Neural cell (in vitro differentiated cells): ENCODE results near the gene PRSS38. TPM values are rescaled to one million over a fixed set of nuclear protein-coding genes. Genes with fewer than 3 reads are reported as not detected.

Source experiments
- H2AFZ ChIP-seq: fragments of 200-600, 300-800 bp; sonication (generic), shearing (Covaris generic); 2 replicates; pipeline ENCODE4 v1.6.0; 2014; ENCODE audit warnings: low read depth, mild to moderate bottlenecking, antibody characterized with exemption, low read length, moderate library complexity
- H3F3A ChIP-seq: fragments of 200-600 bp; shearing (Covaris generic); 2 replicates; pipeline ENCODE4 v1.6.1; 2016; ENCODE audit warnings: mild to moderate bottlenecking, moderate library complexity, mixed read lengths, antibody characterized with exemption, low read length; ENCODE audit not compliant: insufficient read depth, poor library complexity, severe bottlenecking
- H3K27ac ChIP-seq: fragments of 200-600, 300-800 bp; sonication (generic), shearing (Covaris generic); 2 replicates; pipeline ENCODE4 v1.5.1; 2014; ENCODE audit warnings: mild to moderate bottlenecking, low read length, moderate library complexity
- H3K27me3 ChIP-seq: fragments of 300-800, 200-600 bp; sonication (generic), shearing (Covaris generic); 2 replicates; pipeline ENCODE4 v1.6.0; 2014; ENCODE audit warnings: mild to moderate bottlenecking, low read depth, low read length, moderate library complexity; ENCODE audit not compliant: insufficient read depth
- H3K36me3 ChIP-seq: fragments of 300-800, 200-600 bp; sonication (generic), shearing (Covaris generic); 2 replicates; pipeline ENCODE4 v1.5.1; 2014; ENCODE audit warnings: mild to moderate bottlenecking, antibody characterized with exemption, low read length, moderate library complexity; ENCODE audit not compliant: insufficient read depth
- H3K4me2 ChIP-seq: fragments of 300-800, 200-600 bp; sonication (generic), shearing (Covaris generic); 2 replicates; pipeline ENCODE4 v1.6.0; 2014; ENCODE audit warnings: mild to moderate bottlenecking, low read length
- H3K4me3 ChIP-seq: fragments of 300-800, 200-600 bp; sonication (generic), shearing (Covaris generic); 2 replicates; pipeline ENCODE4 v1.5.1; 2014; ENCODE audit warnings: mild to moderate bottlenecking, low read length, moderate library complexity
- H3K79me2 ChIP-seq: fragments of 200-600 bp; shearing (Covaris generic); replicated peaks from 2 replicates; pipeline ENCODE4 v1.6.0; 2014; ENCODE audit warnings: mild to moderate bottlenecking, low read length, moderate library complexity; ENCODE audit not compliant: insufficient read depth
- H3K9ac ChIP-seq: fragments of 300-800, 200-600 bp; sonication (generic), shearing (Covaris generic); 2 replicates; pipeline ENCODE4 v1.6.1; 2016; ENCODE audit warnings: mild to moderate bottlenecking, low read length, mixed read lengths
- H3K9me2 ChIP-seq: fragments of 200-600 bp; shearing (Covaris generic); 2 replicates; pipeline ENCODE4 v1.6.1; 2016; ENCODE audit warnings: mild to moderate bottlenecking, low read length, mixed read lengths; ENCODE audit not compliant: insufficient read depth
- H3K9me3 ChIP-seq: fragments of 200-600, 300-800 bp; sonication (generic), shearing (Covaris generic); 2 replicates; pipeline ENCODE4 v1.6.1; 2016; ENCODE audit warnings: mild to moderate bottlenecking, mixed run types, low read length, moderate library complexity, mixed read lengths
- H4K20me1 ChIP-seq: fragments of 200-600 bp; shearing (Covaris generic); 2 replicates; pipeline ENCODE4 v1.6.1; 2016; ENCODE audit warnings: mild to moderate bottlenecking, mixed run types; ENCODE audit not compliant: insufficient read depth
- CTCF ChIP-seq: fragments of 450-650 bp; IDR thresholded peaks from 2 replicates; pipeline ENCODE4 v1.5.1; 2014; ENCODE audit warnings: antibody characterized with exemption, mild to moderate bottlenecking, moderate library complexity; ENCODE audit not compliant: poor library complexity, severe bottlenecking
- EP300 ChIP-seq: fragments of 450-650 bp; conservative IDR thresholded peaks from 2 replicates; pipeline ENCODE4 v1.6.1; 2014; ENCODE audit warnings: antibody characterized with exemption, mild to moderate bottlenecking, moderate library complexity; ENCODE audit not compliant: poor library complexity, severe bottlenecking
- EZH2 ChIP-seq: fragments of 200-600, 300-800 bp; shearing (Covaris generic), sonication (generic); IDR thresholded peaks from 2 replicates; pipeline ENCODE4 v1.6.1; 2014; ENCODE audit warnings: antibody characterized with exemption, low read length, borderline replicate concordance, mild to moderate bottlenecking; ENCODE audit not compliant: insufficient read depth, poor library complexity, severe bottlenecking
- MXI1 ChIP-seq: fragments of 450-650 bp; conservative IDR thresholded peaks from 2 replicates; pipeline ENCODE4 v1.6.1; 2014; ENCODE audit warnings: antibody characterized with exemption, mild to moderate bottlenecking; ENCODE audit not compliant: poor library complexity, severe bottlenecking
- POLR2AphosphoS5 ChIP-seq: IDR thresholded peaks from 2 replicates; pipeline ENCODE4 v1.6.1; 2012
- RAD21 ChIP-seq: fragments of 450-650 bp; conservative IDR thresholded peaks from 2 replicates; pipeline ENCODE4 v1.6.1; 2014; ENCODE audit warnings: antibody characterized with exemption, mild to moderate bottlenecking, moderate library complexity
- SMC3 ChIP-seq: fragments of 450-650 bp; conservative IDR thresholded peaks from 2 replicates; pipeline ENCODE4 v1.6.1; 2014; ENCODE audit warnings: antibody characterized with exemption, mild to moderate bottlenecking, moderate library complexity; ENCODE audit not compliant: poor library complexity
- TAF1 ChIP-seq: IDR thresholded peaks from 2 replicates; pipeline ENCODE4 v1.6.1; 2012; ENCODE audit warnings: low read depth
- polyA plus RNA-seq: library from polyadenylated mRNA; depleted of rRNA; stranded (reverse); fragments of >200 nt; gene quantifications from 2 replicates; pipeline ENCODE4 v1.2.3, GENCODE V29; 2014
- TF ChIP-seq, protein P1 (sequence below): IDR thresholded peaks from 2 replicates; pipeline ENCODE4 v1.6.1; 2012; ENCODE audit warnings: borderline replicate concordance

The PRSS38 gene
- polyA plus RNA-seq, 1 donor from 2014 or later: not detected

DNA sequence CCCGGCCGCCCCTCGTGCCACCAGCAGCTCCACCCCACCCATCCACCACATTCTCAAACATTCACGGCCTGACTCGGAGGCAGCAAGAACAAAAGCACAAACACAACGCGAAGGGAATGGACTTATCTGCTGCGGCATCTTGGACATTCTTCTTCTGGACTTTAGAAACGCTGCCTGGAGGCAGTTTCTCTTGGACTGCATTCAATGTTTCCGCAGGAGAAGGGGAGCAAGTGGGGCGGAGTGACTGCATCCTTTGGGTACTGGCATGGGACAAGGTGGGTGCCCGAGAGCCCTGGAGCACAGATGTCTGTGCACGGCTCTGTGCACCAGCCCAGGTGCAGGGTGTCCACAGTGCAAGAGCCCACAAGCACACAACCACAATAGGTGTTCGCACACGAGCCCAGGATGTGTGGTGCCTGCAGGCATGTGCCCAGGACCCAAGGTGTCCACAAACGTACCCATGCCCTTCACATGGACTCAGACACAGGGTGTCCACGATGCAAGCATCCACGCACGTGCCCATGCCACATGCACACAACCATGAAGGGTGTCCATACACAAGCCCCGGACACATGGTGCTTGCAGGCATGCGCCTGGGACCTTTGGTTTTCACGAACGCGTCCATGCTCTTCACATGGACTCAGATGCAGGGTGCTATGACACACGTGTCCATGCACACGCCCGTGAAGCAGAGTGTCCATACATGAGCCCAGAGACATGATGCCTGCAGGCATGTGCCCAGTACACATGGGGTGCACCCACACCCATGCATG, 78.7 kb downstream of the PRSS38 start:
- no peak overlapping the region for H3K4me2 ChIP-seq
- H3K9me3 ChIP-seq: no peaks in the 10 kb centered on the region
- H4K20me1 ChIP-seq: no peaks in the 10 kb centered on the region
- H3K9me2 ChIP-seq: no peaks in the 10 kb centered on the region
- no peak overlapping the region for H3K4me3 ChIP-seq
- H3K36me3 ChIP-seq: no peaks in the 10 kb centered on the region
- no peaks in the 10 kb centered on the region for H3F3A ChIP-seq
- H3K9ac ChIP-seq: no peak overlapping the region
- no peak for TF ChIP-seq EP300
- TF ChIP-seq, protein P1, sequence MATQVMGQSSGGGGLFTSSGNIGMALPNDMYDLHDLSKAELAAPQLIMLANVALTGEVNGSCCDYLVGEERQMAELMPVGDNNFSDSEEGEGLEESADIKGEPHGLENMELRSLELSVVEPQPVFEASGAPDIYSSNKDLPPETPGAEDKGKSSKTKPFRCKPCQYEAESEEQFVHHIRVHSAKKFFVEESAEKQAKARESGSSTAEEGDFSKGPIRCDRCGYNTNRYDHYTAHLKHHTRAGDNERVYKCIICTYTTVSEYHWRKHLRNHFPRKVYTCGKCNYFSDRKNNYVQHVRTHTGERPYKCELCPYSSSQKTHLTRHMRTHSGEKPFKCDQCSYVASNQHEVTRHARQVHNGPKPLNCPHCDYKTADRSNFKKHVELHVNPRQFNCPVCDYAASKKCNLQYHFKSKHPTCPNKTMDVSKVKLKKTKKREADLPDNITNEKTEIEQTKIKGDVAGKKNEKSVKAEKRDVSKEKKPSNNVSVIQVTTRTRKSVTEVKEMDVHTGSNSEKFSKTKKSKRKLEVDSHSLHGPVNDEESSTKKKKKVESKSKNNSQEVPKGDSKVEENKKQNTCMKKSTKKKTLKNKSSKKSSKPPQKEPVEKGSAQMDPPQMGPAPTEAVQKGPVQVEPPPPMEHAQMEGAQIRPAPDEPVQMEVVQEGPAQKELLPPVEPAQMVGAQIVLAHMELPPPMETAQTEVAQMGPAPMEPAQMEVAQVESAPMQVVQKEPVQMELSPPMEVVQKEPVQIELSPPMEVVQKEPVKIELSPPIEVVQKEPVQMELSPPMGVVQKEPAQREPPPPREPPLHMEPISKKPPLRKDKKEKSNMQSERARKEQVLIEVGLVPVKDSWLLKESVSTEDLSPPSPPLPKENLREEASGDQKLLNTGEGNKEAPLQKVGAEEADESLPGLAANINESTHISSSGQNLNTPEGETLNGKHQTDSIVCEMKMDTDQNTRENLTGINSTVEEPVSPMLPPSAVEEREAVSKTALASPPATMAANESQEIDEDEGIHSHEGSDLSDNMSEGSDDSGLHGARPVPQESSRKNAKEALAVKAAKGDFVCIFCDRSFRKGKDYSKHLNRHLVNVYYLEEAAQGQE: no peak
- TF ChIP-seq TAF1: no peak
- no peak for TF ChIP-seq EZH2
- no peak for TF ChIP-seq SMC3
- TF ChIP-seq POLR2AphosphoS5: no peak
- TF ChIP-seq RAD21: no peak
- no peak for TF ChIP-seq CTCF
- TF ChIP-seq MXI1: no peak
- H3K27me3 ChIP-seq: no peaks in the 10 kb centered on the region
- H3K27ac ChIP-seq: no peak overlapping the region
- H3K79me2 ChIP-seq: no peaks in the 10 kb centered on the region
- H2AFZ ChIP-seq: no peak overlapping the region

DNA sequence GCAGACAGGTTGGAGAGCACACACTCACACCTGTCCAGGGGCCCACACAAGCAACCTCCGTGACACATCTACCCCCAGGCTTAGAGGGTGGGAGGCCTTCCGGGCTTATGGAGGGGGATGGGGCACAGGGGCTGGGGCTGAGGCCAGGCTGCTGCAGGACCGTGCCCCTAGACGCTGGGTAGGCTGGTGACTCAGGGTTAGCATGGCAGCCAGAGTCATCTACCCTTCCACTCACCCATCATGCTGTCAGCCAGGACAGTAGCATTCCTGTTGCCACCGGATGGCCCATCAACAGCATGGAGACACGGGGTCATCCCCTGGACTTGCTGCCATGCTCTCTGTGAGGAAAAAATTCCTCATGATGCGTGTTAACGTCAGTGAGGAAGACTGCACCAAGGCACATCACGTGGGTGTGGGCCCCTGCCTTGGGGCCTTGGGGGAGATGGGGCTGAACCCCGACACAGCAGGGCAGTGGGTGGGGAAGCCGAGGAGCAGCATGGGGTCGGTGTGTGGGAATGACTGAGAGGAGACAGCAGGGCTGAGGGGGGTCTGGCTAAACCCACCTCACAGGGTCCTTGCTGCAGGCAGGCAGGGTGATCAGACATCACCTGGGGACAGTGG, 79.5 kb downstream of the PRSS38 start:
- no peaks in the 10 kb centered on the region for H3K36me3 ChIP-seq
- H2AFZ ChIP-seq: no peak overlapping the region
- H4K20me1 ChIP-seq: no peaks in the 10 kb centered on the region
- no peaks in the 10 kb centered on the region for H3F3A ChIP-seq
- H3K27me3 ChIP-seq: no peaks in the 10 kb centered on the region
- H3K79me2 ChIP-seq: no peaks in the 10 kb centered on the region
- no peaks in the 10 kb centered on the region for H3K9me3 ChIP-seq
- no peak overlapping the region for H3K27ac ChIP-seq
- no peaks in the 10 kb centered on the region for H3K9me2 ChIP-seq
- no peak for TF ChIP-seq POLR2AphosphoS5
- no peak for TF ChIP-seq MXI1
- TF ChIP-seq SMC3: no peak
- TF ChIP-seq, protein P1: no peak
- no peak for TF ChIP-seq CTCF
- TF ChIP-seq EP300: no peak
- no peak for TF ChIP-seq EZH2
- no peak for TF ChIP-seq RAD21
- TF ChIP-seq TAF1: no peak
- no peak overlapping the region for H3K9ac ChIP-seq
- H3K4me2 ChIP-seq: no peak overlapping the region
- H3K4me3 ChIP-seq: no peak overlapping the region
